ENCODE measurements around the gene POLR3A. TPM values are rescaled to one million over a fixed set of nuclear protein-coding genes. Genes with fewer than 3 reads are reported as not detected.

Gene POLR3A
- total and polyA plus RNA-seq, 8 donors = 14.0 to 19.5 (median 17.6) TPM

- DNase-seq = no peak
- Histone ChIP-seq H3K36me3 (no peaks in the 10 kb centered on the region), H3K27me3 (no peaks in the 10 kb centered on the region), H3K9me3 (no peaks in the 10 kb centered on the region), H3K4me3 (no peak overlapping the region), H3K4me1 (no peaks in the 10 kb centered on the region), H3K27ac (no peak overlapping the region)
- TF ChIP-seq, protein P1, sequence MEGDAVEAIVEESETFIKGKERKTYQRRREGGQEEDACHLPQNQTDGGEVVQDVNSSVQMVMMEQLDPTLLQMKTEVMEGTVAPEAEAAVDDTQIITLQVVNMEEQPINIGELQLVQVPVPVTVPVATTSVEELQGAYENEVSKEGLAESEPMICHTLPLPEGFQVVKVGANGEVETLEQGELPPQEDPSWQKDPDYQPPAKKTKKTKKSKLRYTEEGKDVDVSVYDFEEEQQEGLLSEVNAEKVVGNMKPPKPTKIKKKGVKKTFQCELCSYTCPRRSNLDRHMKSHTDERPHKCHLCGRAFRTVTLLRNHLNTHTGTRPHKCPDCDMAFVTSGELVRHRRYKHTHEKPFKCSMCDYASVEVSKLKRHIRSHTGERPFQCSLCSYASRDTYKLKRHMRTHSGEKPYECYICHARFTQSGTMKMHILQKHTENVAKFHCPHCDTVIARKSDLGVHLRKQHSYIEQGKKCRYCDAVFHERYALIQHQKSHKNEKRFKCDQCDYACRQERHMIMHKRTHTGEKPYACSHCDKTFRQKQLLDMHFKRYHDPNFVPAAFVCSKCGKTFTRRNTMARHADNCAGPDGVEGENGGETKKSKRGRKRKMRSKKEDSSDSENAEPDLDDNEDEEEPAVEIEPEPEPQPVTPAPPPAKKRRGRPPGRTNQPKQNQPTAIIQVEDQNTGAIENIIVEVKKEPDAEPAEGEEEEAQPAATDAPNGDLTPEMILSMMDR (IDR thresholded peaks at IDR 0.05) = no peak
- intact Hi-C loops (cut with DNase I) = no loop called here
- ATAC-seq = no peak
Observed at GRCh38 chr10:77960829-77961329, 68.4 kb downstream of the POLR3A start.

- ATAC-seq (no peak), DNase-seq (peak in 2 of 4 donors; percentile 79 to 83)
- Histone ChIP-seq H3K4me3 (no peak overlapping the region), H3K4me1 (no peaks in the 10 kb centered on the region), H3K27me3 (no peaks in the 10 kb centered on the region), H3K27ac (no peak overlapping the region), H3K36me3 (no peaks in the 10 kb centered on the region), H3K9me3 (no peaks in the 10 kb centered on the region)
- intact Hi-C loops (cut with DNase I) = no loop called here
- TF ChIP-seq, protein P1 (IDR thresholded peaks at IDR 0.05) = no peak
Observed at GRCh38 chr10:77959887-77960455, 69.3 kb downstream of the POLR3A start.

DNA sequence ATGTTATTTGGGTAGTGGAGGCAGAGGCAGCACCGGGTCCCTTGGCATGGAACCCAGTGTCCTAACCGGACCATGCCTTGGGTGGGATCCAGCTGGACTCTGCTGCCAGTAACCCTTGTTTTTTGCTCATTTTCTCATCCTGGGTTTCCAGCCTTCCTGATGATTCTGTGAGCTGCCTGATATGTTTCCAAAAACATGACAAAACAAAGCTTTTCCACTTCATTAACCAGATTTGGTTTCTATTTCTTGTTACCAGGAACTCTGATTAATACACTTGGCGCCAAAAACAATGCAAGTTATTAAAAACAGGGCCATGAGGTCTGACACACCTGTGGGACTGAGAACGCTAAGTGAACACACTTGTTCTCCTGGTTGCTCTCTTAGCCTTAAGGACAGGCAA, 69.9 kb downstream of the POLR3A start:
- Histone ChIP-seq H3K27me3 (no peaks in the 10 kb centered on the region), H3K4me1 (no peaks in the 10 kb centered on the region), H3K27ac (no peak overlapping the region), H3K9me3 (no peaks in the 10 kb centered on the region), H3K4me3 (no peak overlapping the region), H3K36me3 (no peaks in the 10 kb centered on the region)
- TF ChIP-seq, protein P1 (IDR thresholded peaks at IDR 0.05) = no peak
- ATAC-seq (no peak), DNase-seq (peak in 2 of 4 donors; percentile 69 to 80)
- intact Hi-C loops (cut with DNase I) = no loop called here

GRCh38 chr10:77955136-77955535, 74.2 kb downstream of the POLR3A start:
- Histone ChIP-seq H3K27ac (no peak overlapping the region), H3K4me3 (no peak overlapping the region), H3K36me3 (no peaks in the 10 kb centered on the region), H3K27me3 (no peaks in the 10 kb centered on the region), H3K4me1 (no peaks in the 10 kb centered on the region), H3K9me3 (peaks cover 0 to 27% of the 10 kb centered on the region in 2 donors)
- intact Hi-C loops (cut with DNase I) = no loop called here
- TF ChIP-seq, protein P1 (IDR thresholded peaks at IDR 0.05) = no peak
- ATAC-seq (no peak), DNase-seq (no peak)

GRCh38 chr10:77949167-77949566, 80.1 kb downstream of the POLR3A start:
- Histone ChIP-seq H3K4me3 (no peak overlapping the region), H3K36me3 (no peaks in the 10 kb centered on the region), H3K9me3 (peaks cover 0 to 30% of the 10 kb centered on the region in 2 donors), H3K4me1 (no peaks in the 10 kb centered on the region), H3K27ac (no peak overlapping the region), H3K27me3 (no peaks in the 10 kb centered on the region)
- peak; percentile 46 for ATAC-seq
- DNase-seq = no peak
- TF ChIP-seq, protein P1 (IDR thresholded peaks at IDR 0.05) = no peak
- intact Hi-C loops (cut with DNase I) = no loop called here
